Spinal cord (tissue), 10 donors: Measurements from ENCODE around the gene MAN1C1. TPM values are rescaled to one million over a fixed set of nuclear protein-coding genes. Genes with fewer than 3 reads are reported as not detected.

Experiments used
- DNase-seq, 6 donors: peaks; one replicate each; pipeline versions ENCODE4 v3.0.0 to v3.0.0-alpha.2; 2013 to 2015; ENCODE audit warnings: low spot score in 6 of 6, low read depth in 4 of 6
- H3K27ac ChIP-seq: one replicate; pipeline ENCODE4 v1.5.1; 2013; ENCODE audit warnings: low read depth, low read length, control low read depth
- H3K27me3 ChIP-seq: one replicate; pipeline ENCODE4 v1.6.1; 2013; ENCODE audit warnings: low read length; ENCODE audit not compliant: control insufficient read depth, insufficient read depth
- H3K36me3 ChIP-seq: one replicate; pipeline ENCODE4 v1.6.1; 2013; ENCODE audit warnings: low read length; ENCODE audit not compliant: control insufficient read depth, insufficient read depth
- H3K4me1 ChIP-seq: one replicate; pipeline ENCODE4 v1.6.1; 2013; ENCODE audit warnings: low read length; ENCODE audit not compliant: control insufficient read depth, insufficient read depth
- H3K4me3 ChIP-seq: one replicate; pipeline ENCODE4 v1.5.1; 2013; ENCODE audit warnings: low read depth, low read length, control low read depth
- H3K9me3 ChIP-seq: one replicate; pipeline ENCODE4 v1.6.1; 2013; ENCODE audit warnings: low read length; ENCODE audit not compliant: control insufficient read depth, insufficient read depth
- WGBS: methylation state at CpG from one replicate; pipeline ENCODE4 v1.1.5; 2013; ENCODE audit warnings: missing lambda C conversion rate; ENCODE audit not compliant: insufficient coverage; 5-methylcytosine and 5-hydroxymethylcytosine counted together
- polyA plus RNA-seq, 2 donors: library from polyadenylated mRNA; unstranded; fragments of 120-200 nt; gene quantifications; one replicate each; pipeline ENCODE4 v1.2.1, GENCODE V29; 2013; ENCODE audit not compliant: insufficient read length in 2 of 2
- total RNA-seq, 2 donors: library from RNA; depleted of rRNA in 1 of 2; stranded (reverse); fragments of 120-200 nt in 1 of 2; fragments of >200 nt in 1 of 2; gene quantifications; one replicate each; pipeline versions ENCODE4 v1.2.3 to v1.2.4, GENCODE V29; 2013 to 2014
- donor health status: healthy.

MAN1C1 gene
- total and polyA plus RNA-seq, 4 donors = 18.4 to 59.7 (median 49.4) TPM

- H3K27ac ChIP-seq = no peak overlapping the region
- H3K9me3 ChIP-seq = no peaks in the 10 kb centered on the region
- DNase-seq = no peak
- peaks cover 2% of the 10 kb centered on the region for H3K27me3 ChIP-seq
- 94% methylated on average over 2 of the region's 4 CpGs for WGBS
- H3K4me3 ChIP-seq = no peak overlapping the region
- H3K36me3 ChIP-seq = no peaks in the 10 kb centered on the region
- peaks cover 22% of the 10 kb centered on the region for H3K4me1 ChIP-seq
Observed at GRCh38 chr1:25620701-25621350, 4.2 kb downstream of the MAN1C1 start.

DNA sequence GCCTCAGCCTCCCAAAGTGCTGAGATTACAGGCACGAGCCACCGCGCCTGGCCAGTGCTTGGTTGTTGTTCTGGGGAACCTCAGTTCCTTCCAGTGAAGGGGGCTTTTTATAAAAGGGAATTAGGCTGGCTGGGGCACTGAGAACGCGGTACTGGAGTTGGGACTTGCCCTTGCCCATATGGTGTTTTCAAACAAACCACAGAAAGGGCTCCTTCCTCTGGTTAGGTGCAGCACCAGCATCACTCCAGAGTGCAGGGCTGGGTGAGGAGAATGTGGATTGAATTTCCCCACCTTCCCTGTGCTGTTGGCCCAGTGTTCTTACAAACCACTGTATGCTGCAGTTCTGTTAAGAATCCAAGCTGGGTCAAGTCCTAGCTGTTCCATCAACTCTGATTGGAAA is 5.3 kb downstream of the MAN1C1 start:
- Histone ChIP-seq H3K27ac (no peak overlapping the region), H3K27me3 (peaks cover 2% of the 10 kb centered on the region), H3K4me3 (no peak overlapping the region), H3K4me1 (peaks cover 17% of the 10 kb centered on the region), H3K9me3 (no peaks in the 10 kb centered on the region), H3K36me3 (no peaks in the 10 kb centered on the region)
- WGBS = 88% methylated on average over 5 of the region's 5 CpGs
- no peak for DNase-seq

DNA sequence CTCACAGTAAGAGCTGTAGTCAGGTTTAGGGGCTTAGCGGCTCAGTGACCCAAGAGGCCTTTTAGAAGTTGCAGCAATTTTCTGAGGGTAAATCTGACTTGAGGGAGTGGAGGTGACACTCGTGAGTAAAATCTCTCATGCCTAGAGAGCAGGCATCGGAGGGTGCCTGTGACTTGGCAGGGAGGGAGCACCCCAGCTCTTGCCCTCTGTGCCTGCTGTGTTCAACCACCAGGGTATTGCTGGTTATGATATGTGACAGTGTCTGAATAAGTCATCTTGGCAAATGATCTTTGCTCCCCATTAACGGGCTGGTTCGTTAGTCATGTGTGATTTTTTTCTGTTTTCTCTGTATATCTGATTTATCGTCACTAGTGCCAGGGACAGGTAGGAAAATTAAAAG is 5.9 kb downstream of the MAN1C1 start:
- 92% methylated on average over 4 of the region's 6 CpGs for WGBS
- Histone ChIP-seq H3K27ac (no peak overlapping the region), H3K27me3 (peaks cover 2% of the 10 kb centered on the region), H3K36me3 (peaks cover 2% of the 10 kb centered on the region), H3K4me1 (peaks cover 16% of the 10 kb centered on the region), H3K9me3 (no peaks in the 10 kb centered on the region), H3K4me3 (no peak overlapping the region)
- DNase-seq = no peak

- no peak overlapping the region for H3K4me3 ChIP-seq
- no peaks in the 10 kb centered on the region for H3K9me3 ChIP-seq
- H3K27ac ChIP-seq = no peak overlapping the region
- no CpG with 5 or more reads among the region's 4 CpGs for WGBS
- no peaks in the 10 kb centered on the region for H3K27me3 ChIP-seq
- peaks cover 11% of the 10 kb centered on the region for H3K4me1 ChIP-seq
- no peak for DNase-seq
- H3K36me3 ChIP-seq = peaks cover 2% of the 10 kb centered on the region
Observed at GRCh38 chr1:25623007-25623406, 6.4 kb downstream of the MAN1C1 start.

DNA sequence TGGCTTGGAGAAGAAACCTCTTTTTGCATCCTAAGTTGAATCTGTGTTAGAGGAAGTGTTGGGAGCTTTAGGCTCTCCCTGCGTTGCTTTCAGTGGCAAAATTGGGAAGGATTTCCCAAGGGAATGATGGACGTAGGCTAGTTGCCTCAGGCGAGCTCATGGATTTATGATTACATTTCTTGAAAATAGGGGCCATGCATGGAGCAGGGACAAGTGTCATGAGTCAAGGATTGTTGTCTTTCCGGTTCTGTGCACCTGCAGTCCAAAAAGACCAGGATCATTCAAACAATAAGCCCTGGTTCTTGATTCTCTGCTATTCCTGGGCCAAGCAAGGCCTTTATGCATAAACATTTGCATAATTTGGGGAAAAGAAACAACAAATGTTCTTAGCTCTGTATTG is 7.1 kb downstream of the MAN1C1 start:
- peaks cover 2% of the 10 kb centered on the region for H3K36me3 ChIP-seq
- H3K4me3 ChIP-seq = no peak overlapping the region
- no peak overlapping the region for H3K27ac ChIP-seq
- no peaks in the 10 kb centered on the region for H3K9me3 ChIP-seq
- 81% methylated on average over 4 of the region's 4 CpGs for WGBS
- H3K4me1 ChIP-seq = peaks cover 6% of the 10 kb centered on the region
- no peak for DNase-seq
- no peaks in the 10 kb centered on the region for H3K27me3 ChIP-seq

DNA sequence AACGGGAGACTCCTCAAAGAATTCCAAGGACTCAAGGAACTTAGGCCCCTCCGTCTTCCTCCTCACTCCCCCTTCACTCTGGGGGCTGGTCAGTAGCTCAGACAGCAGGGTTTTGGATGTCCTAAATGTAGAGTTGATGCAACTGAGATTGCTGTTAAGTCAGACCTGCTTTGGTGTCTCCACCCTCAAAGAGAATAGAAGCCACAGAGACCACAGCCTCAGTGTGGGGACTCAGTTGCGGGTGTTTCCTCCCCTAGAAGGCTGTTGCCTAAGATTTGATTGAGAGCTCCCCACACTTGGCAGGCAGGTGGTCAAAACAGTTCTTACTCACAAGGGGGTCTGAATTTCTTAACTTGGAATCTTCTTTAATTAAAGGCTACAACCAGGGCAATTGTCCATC is 7.6 kb downstream of the MAN1C1 start:
- DNase-seq = no peak
- H3K4me3 ChIP-seq = no peak overlapping the region
- H3K27ac ChIP-seq = no peak overlapping the region
- H3K36me3 ChIP-seq = peaks cover 2% of the 10 kb centered on the region
- no peaks in the 10 kb centered on the region for H3K27me3 ChIP-seq
- peaks cover 2% of the 10 kb centered on the region for H3K4me1 ChIP-seq
- H3K9me3 ChIP-seq = no peaks in the 10 kb centered on the region
- WGBS = 100% methylated on average over 1 of the region's 3 CpGs

GRCh38 chr1:25624604-25625003 is 8.0 kb downstream of the MAN1C1 start:
- H3K36me3 ChIP-seq = peaks cover 2% of the 10 kb centered on the region
- WGBS = no CpG with 5 or more reads among the region's 5 CpGs

GRCh38 chr1:25626018-25626417 is 9.4 kb downstream of the MAN1C1 start:
- Histone ChIP-seq H3K4me1 (no peaks in the 10 kb centered on the region), H3K27me3 (no peaks in the 10 kb centered on the region), H3K36me3 (peaks cover 2% of the 10 kb centered on the region), H3K9me3 (no peaks in the 10 kb centered on the region), H3K4me3 (no peak overlapping the region), H3K27ac (no peak overlapping the region)
- no CpG with 5 or more reads among the region's 2 CpGs for WGBS
- no peak for DNase-seq

More at GRCh38 chr1:25624604-25625003, 8.0 kb downstream of the MAN1C1 start:
- Histone ChIP-seq H3K27me3 (no peaks in the 10 kb centered on the region), H3K4me1 (no peaks in the 10 kb centered on the region), H3K4me3 (no peak overlapping the region), H3K9me3 (no peaks in the 10 kb centered on the region), H3K27ac (no peak overlapping the region)
- no peak for DNase-seq

DNA sequence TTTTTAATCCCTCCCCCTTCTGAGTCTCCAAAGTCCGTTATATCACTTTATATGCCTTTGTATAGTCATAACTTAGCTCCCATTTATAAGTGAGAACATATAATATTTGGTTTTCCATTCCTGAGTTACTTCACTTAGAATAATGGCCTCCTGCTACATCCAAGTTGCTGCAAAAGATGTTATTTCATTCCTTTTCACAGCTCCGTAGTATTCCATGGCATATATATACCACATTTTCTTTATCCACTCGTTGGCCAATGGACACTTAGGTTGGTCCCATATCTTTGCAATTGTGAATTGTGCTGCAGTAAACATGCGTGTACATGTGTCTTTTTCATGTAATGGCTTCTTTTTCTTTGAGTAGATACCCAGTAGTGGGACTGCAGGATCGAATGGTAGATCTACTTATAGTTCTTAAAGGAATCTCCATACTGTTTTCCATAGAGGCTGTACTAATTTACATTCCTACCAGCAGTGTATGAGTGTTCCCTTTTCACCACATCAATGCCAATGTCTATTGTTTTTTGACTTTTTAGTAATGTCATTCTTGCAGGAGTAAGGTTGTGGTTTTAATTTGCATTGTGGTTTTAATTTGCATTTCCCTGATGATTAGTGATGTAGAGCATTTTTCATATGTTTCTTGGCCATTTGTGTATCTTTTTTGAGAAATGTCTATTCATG is 12.3 kb downstream of the MAN1C1 start:
- Histone ChIP-seq H3K27me3 (no peaks in the 10 kb centered on the region), H3K4me3 (no peak overlapping the region), H3K27ac (no peak overlapping the region), H3K36me3 (peaks cover 2% of the 10 kb centered on the region), H3K9me3 (no peaks in the 10 kb centered on the region), H3K4me1 (no peaks in the 10 kb centered on the region)
- WGBS = no CpG with 5 or more reads among the region's 5 CpGs
- no peak for DNase-seq

- no peak for DNase-seq
- no peaks in the 10 kb centered on the region for H3K9me3 ChIP-seq
- WGBS = no CpG with 5 or more reads among the region's 4 CpGs
- peaks cover 2% of the 10 kb centered on the region for H3K36me3 ChIP-seq
- no peaks in the 10 kb centered on the region for H3K4me1 ChIP-seq
- no peaks in the 10 kb centered on the region for H3K27me3 ChIP-seq
- H3K27ac ChIP-seq = no peak overlapping the region
- no peak overlapping the region for H3K4me3 ChIP-seq
Observed at GRCh38 chr1:25629836-25630235, 13.2 kb downstream of the MAN1C1 start.
